CD14-positive monocyte (primary cell): Measurements from ENCODE around the gene PSG3. TPM values are rescaled to one million over a fixed set of nuclear protein-coding genes. Genes with fewer than 3 reads are reported as not detected.
"Not testable (repeated sequence)": the region's sequence is repeated elsewhere in the genome, so short reads cannot be mapped to it uniquely, and the experiment has no call there.

Experiments used
- DNase-seq, 3 donors: peaks; one replicate each; pipeline ENCODE4 v3.0.0-alpha.2; 2011 to 2022
- H2AFZ ChIP-seq: 2 replicates; pipeline ENCODE4 v1.6.0; 2012; ENCODE audit warnings: mild to moderate bottlenecking, low read depth, low read length, inconsistent platforms; ENCODE audit not compliant: insufficient read depth, poor library complexity, severe bottlenecking
- H3K27ac ChIP-seq, 2 donors: 1 replicate in 1 of 2; 2 replicates in 1 of 2; pipeline ENCODE4 v1.5.1; 2012 to 2013; ENCODE audit warnings: low read length in 2 of 2, control low read depth in 1 of 2, inconsistent platforms in 1 of 2, low read depth in 1 of 2, mild to moderate bottlenecking in 1 of 2
- H3K27me3 ChIP-seq, 2 donors: one replicate each; pipeline versions ENCODE4 v1.6.0 to v1.6.1; 2011 to 2013; ENCODE audit warnings: low read length in 2 of 2; ENCODE audit not compliant: control insufficient read depth in 2 of 2, insufficient read depth in 2 of 2
- H3K36me3 ChIP-seq, 2 donors: replicated peaks in 1 of 2; 1 replicate in 1 of 2; 2 replicates in 1 of 2; pipeline versions ENCODE4 v1.5.1 to v1.6.1; 2012 to 2013; ENCODE audit warnings: low read length in 2 of 2, control low read depth in 1 of 2, inconsistent platforms in 1 of 2, mild to moderate bottlenecking in 1 of 2; ENCODE audit not compliant: insufficient read depth in 2 of 2, control insufficient read depth in 1 of 2
- H3K4me1 ChIP-seq, 2 donors: 1 replicate in 1 of 2; 2 replicates in 1 of 2; pipeline versions ENCODE4 v1.5.1 to v1.6.1; 2012 to 2013; ENCODE audit warnings: low read length in 2 of 2, control low read depth in 1 of 2, inconsistent platforms in 1 of 2, mild to moderate bottlenecking in 1 of 2, moderate library complexity in 1 of 2; ENCODE audit not compliant: insufficient read depth in 2 of 2, control insufficient read depth in 1 of 2
- H3K4me2 ChIP-seq: replicated peaks from 2 replicates; pipeline ENCODE3; 2012; ENCODE audit warnings: low read length, moderate library complexity, mild to moderate bottlenecking; ENCODE audit not compliant: poor library complexity, severe bottlenecking; ENCODE audit errors: extremely low read depth
- H3K4me3 ChIP-seq, 3 experiments: fragments of 200-600 bp in 1 of 3; sonication (generic) in 1 of 3; replicated peaks in 1 of 3; 1 replicate in 2 of 3; 2 replicates in 1 of 3; pipeline ENCODE4 v1.5.1; 2011 to 2013; ENCODE audit warnings: low read length in 3 of 3, mild to moderate bottlenecking in 3 of 3, control low read depth in 2 of 3, low read depth in 2 of 3, inconsistent platforms in 1 of 3, moderate library complexity in 1 of 3
- H3K79me2 ChIP-seq: 2 replicates; pipeline ENCODE4 v1.6.0; 2012; ENCODE audit warnings: mild to moderate bottlenecking, control low read depth, inconsistent platforms, low read length, moderate library complexity; ENCODE audit not compliant: insufficient read depth
- H3K9ac ChIP-seq: 2 replicates; pipeline ENCODE4 v1.6.0; 2017; ENCODE audit warnings: low read length, mild to moderate bottlenecking; ENCODE audit not compliant: insufficient read depth, poor library complexity, severe bottlenecking
- H3K9me3 ChIP-seq, 2 donors: replicated peaks in 1 of 2; 1 replicate in 1 of 2; 2 replicates in 1 of 2; pipeline versions ENCODE4 v1.5.1 to v1.6.1; 2012 to 2013; ENCODE audit warnings: low read length in 2 of 2, control low read depth in 1 of 2; ENCODE audit not compliant: control insufficient read depth in 1 of 2, insufficient read depth in 1 of 2
- H4K20me1 ChIP-seq: 2 replicates; pipeline ENCODE4 v1.6.0; 2012; ENCODE audit warnings: mild to moderate bottlenecking, low read length, control low read depth, moderate library complexity; ENCODE audit not compliant: insufficient read depth
- H3K27ac Mint-ChIP-seq, 7 donors: one replicate each; pipeline ENCODE4 v1.8.0; 2020; ENCODE audit warnings: mild to moderate bottlenecking in 7 of 7, mixed read lengths in 7 of 7, moderate library complexity in 6 of 7, inconsistent platforms in 2 of 7
- H3K27me3 Mint-ChIP-seq, 3 donors: one replicate each; pipeline ENCODE4 v1.8.0; 2021 to 2022; ENCODE audit warnings: low read depth in 3 of 3, mild to moderate bottlenecking in 3 of 3, mixed read lengths in 3 of 3, moderate library complexity in 3 of 3, inconsistent platforms in 1 of 3
- H3K36me3 Mint-ChIP-seq, 2 donors: one replicate each; pipeline ENCODE4 v1.8.0; 2020; ENCODE audit warnings: mixed read lengths in 2 of 2, inconsistent platforms in 1 of 2, mild to moderate bottlenecking in 1 of 2
- H3K4me1 Mint-ChIP-seq: one replicate; pipeline ENCODE4 v1.8.0; 2020; ENCODE audit warnings: mild to moderate bottlenecking, mixed read lengths
- H3K4me3 Mint-ChIP-seq, 2 donors: one replicate each; pipeline ENCODE4 v1.8.0; 2020; ENCODE audit warnings: mild to moderate bottlenecking in 2 of 2, mixed read lengths in 2 of 2, moderate library complexity in 1 of 2
- H3K9me3 Mint-ChIP-seq, 7 donors: one replicate each; pipeline ENCODE4 v1.8.0; 2020 to 2022; ENCODE audit warnings: mixed read lengths in 7 of 7, mild to moderate bottlenecking in 6 of 7, moderate library complexity in 6 of 7, inconsistent platforms in 2 of 7
- WGBS: methylation state at CpG from one replicate; pipeline ENCODE4 v1.1.5; 2013; ENCODE audit warnings: missing lambda C conversion rate; ENCODE audit not compliant: insufficient coverage; 5-methylcytosine and 5-hydroxymethylcytosine counted together
- intact Hi-C, 2 donors: fragments of 100-400 bp; cut with micrococcal nuclease; formaldehyde crosslinking; loops; one replicate each; pipeline versions ENCODE4 v1.15.0 to v1.15.1; 2023
- polyA plus RNA-seq, 3 donors: library from polyadenylated mRNA; depleted of rRNA in 1 of 3; unstranded in 2 of 3; stranded (reverse) in 1 of 3; fragments of 300-500 nt in 2 of 3; fragments of >200 nt in 1 of 3; fragmentation: Illumina TruSeq in 2 of 3; gene quantifications; 1 replicate in 2 of 3; 2 replicates in 1 of 3; pipeline ENCODE4 v1.2.3, GENCODE V29; 2012 to 2021
- TF ChIP-seq, protein P1 (sequence below): fragments of 200-600 bp; IDR thresholded peaks from one replicate; pipeline ENCODE4 v1.8.0; 2022; ENCODE audit warnings: antibody characterized with exemption, mild to moderate bottlenecking

The PSG3 gene
- polyA plus RNA-seq, 3 donors, result not detected

DNA sequence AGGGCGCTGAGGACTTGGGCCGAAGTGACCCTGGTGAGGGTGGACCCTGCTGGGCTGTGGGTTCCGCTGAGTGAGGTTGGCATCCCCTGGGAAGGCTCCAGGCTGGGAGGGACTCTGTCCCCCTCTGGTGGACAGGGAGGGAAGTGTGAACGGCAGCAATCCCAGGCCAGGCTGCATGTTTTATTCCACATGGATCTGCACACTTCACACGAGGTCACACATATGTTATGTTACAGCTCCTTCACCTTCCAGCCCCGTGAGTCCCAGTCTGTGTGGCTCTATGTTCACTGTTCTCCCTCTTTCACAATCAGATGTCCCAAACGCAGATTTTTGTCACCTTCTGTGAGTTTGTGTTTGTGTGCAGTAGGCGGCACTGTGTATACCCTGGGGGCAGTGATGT, 27.0 kb upstream of the PSG3 start:
- DNase-seq, intact Hi-C loops, H3K4me2 ChIP-seq, H3K27ac ChIP-seq, H3K27me3 ChIP-seq, H2AFZ ChIP-seq, H3K36me3 Mint-ChIP-seq, H3K79me2 ChIP-seq, H3K27ac Mint-ChIP-seq, H3K4me1 ChIP-seq, H3K9me3 Mint-ChIP-seq, H3K36me3 ChIP-seq, H4K20me1 ChIP-seq, H3K4me3 ChIP-seq, H3K9ac ChIP-seq, H3K4me3 Mint-ChIP-seq, H3K9me3 ChIP-seq, H3K4me1 Mint-ChIP-seq, H3K27me3 Mint-ChIP-seq: not testable (repeated sequence)
- WGBS, result 80% methylated on average over 1 of the region's 8 CpGs
- TF ChIP-seq, protein P1, sequence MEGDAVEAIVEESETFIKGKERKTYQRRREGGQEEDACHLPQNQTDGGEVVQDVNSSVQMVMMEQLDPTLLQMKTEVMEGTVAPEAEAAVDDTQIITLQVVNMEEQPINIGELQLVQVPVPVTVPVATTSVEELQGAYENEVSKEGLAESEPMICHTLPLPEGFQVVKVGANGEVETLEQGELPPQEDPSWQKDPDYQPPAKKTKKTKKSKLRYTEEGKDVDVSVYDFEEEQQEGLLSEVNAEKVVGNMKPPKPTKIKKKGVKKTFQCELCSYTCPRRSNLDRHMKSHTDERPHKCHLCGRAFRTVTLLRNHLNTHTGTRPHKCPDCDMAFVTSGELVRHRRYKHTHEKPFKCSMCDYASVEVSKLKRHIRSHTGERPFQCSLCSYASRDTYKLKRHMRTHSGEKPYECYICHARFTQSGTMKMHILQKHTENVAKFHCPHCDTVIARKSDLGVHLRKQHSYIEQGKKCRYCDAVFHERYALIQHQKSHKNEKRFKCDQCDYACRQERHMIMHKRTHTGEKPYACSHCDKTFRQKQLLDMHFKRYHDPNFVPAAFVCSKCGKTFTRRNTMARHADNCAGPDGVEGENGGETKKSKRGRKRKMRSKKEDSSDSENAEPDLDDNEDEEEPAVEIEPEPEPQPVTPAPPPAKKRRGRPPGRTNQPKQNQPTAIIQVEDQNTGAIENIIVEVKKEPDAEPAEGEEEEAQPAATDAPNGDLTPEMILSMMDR, result peak; percentile 53

DNA sequence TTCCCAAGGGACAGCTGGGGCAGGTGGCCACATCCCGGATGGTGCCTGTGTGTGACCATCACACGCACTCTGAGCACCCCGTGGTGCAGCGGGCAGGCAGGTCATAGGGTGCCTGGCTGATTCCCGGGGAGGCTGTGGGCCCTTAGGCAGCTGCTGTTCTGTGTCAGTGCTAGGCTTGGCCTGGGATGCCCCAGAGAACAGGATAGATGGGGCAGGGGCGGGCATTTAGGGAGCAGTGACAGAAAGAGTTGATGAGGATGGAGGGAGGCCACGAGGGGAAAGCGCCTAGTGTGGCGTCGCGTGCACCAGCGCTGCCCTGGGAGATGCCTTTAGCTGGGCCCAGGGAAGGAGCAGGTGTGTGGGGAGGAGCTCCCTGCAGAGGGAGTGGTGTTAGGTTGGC, 26.6 kb upstream of the PSG3 start:
- intact Hi-C loops, H3K27me3 ChIP-seq, H3K36me3 Mint-ChIP-seq, H3K4me2 ChIP-seq, H3K9me3 ChIP-seq, H3K4me3 Mint-ChIP-seq, H4K20me1 ChIP-seq, H3K9me3 Mint-ChIP-seq, DNase-seq, H3K9ac ChIP-seq, H3K27ac ChIP-seq, H2AFZ ChIP-seq, H3K27me3 Mint-ChIP-seq, H3K79me2 ChIP-seq, H3K4me1 ChIP-seq, H3K36me3 ChIP-seq, H3K4me3 ChIP-seq, H3K4me1 Mint-ChIP-seq: not testable (repeated sequence)
- WGBS, result 89% methylated on average over 12 of the region's 12 CpGs
- peak overlapping the region in 1 of 7 donors; percentile 60 for H3K27ac Mint-ChIP-seq
